RPMI8226 (cell line): ENCODE measurements around the gene PDZD2.
A peak's percentile ranks its signal among the peaks of the same experiment; 100 is the strongest.
"Not testable (repeated sequence)": the region's sequence is repeated elsewhere in the genome, so short reads cannot be mapped to it uniquely, and the experiment has no call there.

Experiments
- DNase-seq: peaks from one replicate; pipeline ENCODE4 v3.0.0-alpha.2; 2015

The PDZD2 gene

DNA sequence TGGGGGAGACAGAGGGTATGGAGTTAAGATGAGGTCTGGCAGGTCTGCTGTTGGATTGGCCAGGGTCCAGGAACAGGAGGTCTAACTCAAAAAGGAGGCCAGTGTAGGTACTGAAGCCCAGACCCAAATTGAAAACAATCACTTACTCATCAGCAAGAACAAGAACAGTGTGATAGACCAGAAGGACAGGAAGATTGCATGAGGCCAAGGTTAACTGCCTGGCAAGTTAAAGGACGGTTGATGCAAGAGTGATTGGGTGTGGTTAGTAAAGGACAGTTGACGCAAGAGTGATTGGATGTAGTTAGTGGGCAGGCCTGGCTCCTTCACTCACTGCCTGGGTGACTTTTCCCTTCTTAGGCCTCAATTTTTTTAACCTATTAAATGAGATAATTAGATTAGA lies 132.6 kb downstream of the PDZD2 start:
- DNase-seq = no peak

GRCh38 chr5:31776294-31776693 lies 137.4 kb downstream of the PDZD2 start:
- DNase-seq = not testable (repeated sequence)

DNA sequence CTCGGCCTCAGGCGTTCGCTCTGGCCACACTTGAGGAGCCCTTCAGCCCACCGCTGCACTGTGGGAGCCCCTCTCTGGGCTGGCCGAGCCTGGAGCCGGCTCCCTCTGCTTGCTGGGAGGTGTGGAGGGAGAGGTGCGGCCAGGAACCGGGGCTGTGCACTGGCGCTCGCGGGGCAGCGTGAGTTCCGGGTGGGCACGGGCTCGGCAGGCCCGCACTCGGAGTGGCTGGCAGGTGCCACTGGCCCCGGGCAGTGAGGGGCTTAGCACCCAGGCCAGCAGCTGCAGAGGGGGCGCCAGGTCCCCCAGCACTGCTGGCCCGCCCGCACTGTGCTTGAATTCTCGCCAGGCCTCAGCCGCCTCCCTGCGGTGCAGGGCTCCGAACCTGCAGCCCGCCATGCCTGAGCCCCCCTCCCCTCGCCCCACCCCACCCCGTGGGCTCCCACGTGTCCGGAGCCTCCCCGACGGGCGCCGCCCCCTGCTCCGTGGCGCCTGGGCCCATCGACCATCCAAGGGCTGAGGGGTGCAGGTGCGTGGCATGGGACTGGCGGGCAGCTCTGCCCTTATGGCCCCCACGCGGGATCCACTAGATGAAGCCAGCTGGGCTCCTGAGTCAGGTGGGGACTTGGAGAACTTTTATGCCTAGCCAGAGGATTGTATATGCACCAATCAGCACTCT lies 138.2 kb downstream of the PDZD2 start:
- no peak for DNase-seq

- no peak for DNase-seq
Observed at GRCh38 chr5:31781772-31782171, 142.8 kb downstream of the PDZD2 start.

DNA sequence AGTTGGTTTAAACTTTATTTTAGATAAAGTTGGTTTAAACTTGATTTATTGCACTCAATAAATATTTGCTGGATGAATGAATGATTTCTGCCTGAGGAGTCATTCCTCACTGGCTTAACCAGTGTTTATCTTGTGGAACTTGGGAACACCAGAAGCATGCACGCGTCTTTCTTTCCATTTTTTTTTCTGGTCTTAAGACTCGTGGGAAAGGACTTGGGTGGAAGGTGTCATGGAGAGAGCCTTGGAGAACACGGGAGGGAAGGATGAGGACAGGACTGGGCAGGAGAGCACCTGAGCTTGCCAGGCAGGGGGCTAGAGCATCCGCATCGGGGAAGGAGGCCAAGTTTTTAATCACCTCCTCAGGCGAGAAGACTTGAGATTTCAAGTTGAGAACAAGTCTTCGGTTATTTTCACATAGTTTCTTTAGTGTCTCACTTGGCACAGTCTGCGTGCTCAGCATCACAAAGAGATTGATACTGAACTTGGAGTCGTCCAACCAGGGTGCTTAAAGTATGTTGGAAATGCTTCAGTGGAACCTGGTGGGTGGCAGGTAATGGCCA lies 144.2 kb downstream of the PDZD2 start:
- no peak for DNase-seq

GRCh38 chr5:31783731-31784130 lies 144.8 kb downstream of the PDZD2 start:
- no peak for DNase-seq

GRCh38 chr5:31786090-31786631 lies 147.2 kb downstream of the PDZD2 start:
- DNase-seq = no peak

DNA sequence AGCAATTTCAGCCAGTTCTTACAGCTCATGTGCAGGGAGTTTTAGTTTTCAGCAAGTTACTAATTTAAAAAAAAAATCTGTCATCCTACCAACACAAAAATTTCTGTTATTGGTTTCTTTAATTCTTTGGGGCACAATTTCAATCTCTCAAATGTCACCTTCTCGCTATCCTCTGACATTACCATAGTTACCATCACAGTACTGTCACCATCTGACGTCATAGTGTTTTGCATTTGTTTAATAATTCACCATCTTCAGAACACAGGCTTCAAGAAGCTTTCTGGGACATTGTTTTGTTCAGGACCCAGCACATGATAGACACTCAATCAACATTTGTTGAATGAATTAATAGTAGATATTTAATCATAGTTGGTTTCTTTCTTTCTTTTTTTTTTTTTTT lies 155.1 kb downstream of the PDZD2 start:
- no peak for DNase-seq

DNA sequence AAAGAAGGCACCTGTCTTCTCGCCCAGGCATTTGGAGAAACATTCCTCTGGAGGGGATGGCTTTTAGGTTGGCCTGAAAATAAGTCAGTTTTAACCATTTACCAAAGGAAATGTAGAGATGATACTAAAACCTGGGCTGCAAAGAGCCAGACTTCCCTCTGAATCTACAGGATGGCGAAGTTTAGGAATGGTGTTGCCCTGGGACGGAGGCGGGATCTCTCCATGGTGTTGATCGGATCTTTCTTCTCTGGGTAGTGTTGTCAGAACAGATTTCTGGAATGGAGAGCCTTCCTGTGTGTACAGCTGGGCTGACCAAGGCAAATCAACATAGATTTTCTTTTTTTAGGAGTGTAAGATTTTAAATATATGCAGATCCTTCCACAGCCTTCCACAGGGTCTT lies 159.2 kb downstream of the PDZD2 start:
- DNase-seq = no peak

DNA sequence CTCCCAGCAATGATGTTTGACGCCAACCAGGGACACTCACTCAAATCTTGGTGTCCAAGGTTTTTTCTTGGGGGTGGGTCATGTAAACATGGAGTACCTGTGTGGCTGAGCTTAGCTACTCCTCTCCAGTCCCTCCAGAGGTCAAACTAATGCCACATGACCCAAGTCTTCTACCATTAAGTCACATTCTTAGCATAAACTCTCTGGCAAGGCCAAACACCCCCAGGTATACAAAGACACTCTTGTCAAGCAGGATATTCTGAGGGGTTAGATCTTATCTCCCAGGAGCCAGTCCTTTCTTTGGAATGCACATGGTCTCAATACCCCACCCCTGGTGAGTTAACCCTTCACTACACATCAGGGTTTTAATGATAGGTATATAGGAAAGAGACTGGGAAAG lies 161.4 kb downstream of the PDZD2 start:
- DNase-seq = no peak

DNA sequence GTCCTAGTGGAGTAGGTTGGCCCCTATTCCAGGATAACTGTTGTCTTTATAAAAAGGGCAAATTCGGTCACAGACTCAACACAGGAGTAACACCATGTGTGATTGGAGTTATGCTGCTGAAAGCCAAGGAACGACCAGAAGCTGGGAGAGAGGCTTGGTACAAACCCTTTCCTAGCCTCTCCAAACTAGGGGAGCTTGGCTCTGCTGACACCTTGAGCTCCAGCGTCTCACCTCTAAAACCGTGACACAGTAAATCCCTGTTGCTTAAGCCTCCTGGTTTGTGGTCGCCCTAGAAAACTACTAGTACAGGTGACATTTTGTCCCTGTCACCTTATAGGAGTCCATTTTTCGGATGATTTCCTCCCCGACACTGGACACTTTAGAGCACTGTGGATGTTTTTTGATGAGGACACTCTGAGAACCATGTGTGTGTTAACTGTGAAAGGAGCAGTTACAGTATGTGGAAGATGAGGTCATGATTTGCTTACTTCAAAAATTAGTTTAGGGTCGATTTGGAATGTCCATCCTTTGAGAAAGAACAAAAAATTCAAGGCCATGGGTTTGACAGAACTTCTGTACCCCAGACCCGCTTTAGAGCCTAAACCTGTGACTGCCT lies 167.0 kb downstream of the PDZD2 start:
- DNase-seq = no peak

DNA sequence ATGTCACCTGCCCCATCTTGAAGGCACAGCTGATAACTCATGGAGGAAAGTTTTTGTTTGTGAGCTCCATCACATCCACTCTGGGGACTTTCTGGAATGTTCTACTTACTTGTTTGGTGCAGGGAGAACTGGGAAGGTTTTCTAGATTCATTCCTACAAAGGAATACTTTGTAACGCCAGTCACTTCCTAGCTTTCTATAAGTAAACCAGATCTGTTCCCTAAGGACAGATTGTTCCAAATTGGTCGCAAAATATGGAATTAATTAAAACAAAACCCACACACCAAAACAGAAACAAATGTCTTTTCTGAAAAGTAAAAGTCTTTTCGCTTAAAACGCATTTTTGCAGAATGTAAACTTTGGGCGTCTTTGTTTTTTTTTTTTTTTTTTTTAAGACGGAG lies 167.6 kb downstream of the PDZD2 start:
- no peak for DNase-seq

DNA sequence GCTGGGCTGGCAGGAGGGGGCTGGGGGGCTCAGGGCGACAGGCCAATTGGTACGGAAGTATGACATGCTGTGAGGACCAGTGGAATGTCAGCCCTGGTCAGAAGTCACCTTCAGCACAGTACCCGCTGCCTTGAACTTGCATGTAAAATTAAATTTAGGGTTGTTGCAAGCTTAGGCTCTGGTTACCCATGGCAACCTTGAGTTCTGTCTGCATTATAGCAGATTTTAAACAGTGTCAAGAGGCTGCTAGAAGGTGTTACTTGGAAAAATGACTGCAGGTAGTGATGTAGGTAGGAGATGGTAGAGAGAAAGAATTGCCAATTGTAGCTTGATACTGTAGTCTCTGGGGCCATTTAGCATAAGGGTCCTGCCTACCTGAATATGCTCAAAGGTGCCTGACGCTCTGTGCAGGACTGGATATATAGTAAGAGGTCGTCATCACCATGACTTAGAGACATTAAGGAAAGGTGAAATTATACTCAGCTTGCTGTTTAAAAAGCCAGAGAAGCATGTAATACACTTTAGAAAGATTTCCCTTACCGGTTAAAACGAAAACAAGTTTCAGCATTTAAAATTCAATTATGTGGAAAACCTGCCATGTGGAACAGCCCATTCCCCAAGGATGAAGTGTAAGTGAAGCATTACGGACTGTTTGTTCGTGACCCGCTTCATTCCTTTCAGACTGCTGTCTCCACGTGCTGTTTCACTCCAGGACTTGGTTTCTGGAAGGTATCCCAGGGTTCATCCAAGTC lies 169.0 kb downstream of the PDZD2 start:
- DNase-seq = no peak

DNA sequence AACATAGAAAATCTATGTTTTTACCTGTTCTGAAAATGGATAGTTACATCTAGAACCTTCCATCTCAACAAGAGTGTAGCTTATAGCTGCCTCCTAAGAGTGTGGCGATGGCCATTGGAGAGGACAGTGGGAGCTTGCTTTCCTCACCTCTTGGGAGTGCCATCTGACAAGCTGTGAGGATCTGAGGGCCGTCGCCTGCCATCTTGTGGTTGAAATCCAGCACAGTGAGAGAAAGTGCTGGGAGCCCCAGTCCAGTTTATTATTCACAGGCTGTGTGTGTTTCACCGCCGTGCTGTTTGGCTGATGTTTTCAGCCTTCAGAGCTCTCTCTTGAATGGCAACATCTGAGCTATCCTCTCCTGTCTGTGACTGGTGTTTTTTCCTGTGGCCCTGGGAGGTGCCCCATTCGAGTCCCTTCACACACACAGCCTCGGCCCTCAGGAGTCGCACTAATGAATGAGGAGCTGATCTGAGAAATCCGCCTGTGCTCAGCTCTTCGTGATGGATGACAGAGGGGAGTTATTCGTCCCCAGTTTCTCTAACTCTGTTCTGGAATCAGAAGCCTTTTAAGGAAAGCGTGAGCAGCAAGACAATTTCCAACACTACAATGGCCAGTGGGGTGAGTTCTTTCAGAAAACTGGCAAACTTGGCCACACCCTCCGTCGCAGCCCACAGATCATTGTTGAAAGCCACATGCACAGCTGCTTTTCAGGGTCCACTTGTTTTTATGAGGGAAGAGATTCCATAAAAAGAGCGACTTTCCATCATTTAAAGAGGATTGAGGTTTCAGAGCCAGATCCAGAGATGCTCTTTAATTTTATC lies 170.3 kb downstream of the PDZD2 start:
- DNase-seq = peak; percentile 53

- no peak for DNase-seq
Observed at GRCh38 chr5:31811210-31811609, 172.3 kb downstream of the PDZD2 start.

GRCh38 chr5:31815376-31815775 lies 176.4 kb downstream of the PDZD2 start:
- no peak for DNase-seq

- no peak for DNase-seq
Observed at GRCh38 chr5:31819926-31820516, 181.1 kb downstream of the PDZD2 start.

DNA sequence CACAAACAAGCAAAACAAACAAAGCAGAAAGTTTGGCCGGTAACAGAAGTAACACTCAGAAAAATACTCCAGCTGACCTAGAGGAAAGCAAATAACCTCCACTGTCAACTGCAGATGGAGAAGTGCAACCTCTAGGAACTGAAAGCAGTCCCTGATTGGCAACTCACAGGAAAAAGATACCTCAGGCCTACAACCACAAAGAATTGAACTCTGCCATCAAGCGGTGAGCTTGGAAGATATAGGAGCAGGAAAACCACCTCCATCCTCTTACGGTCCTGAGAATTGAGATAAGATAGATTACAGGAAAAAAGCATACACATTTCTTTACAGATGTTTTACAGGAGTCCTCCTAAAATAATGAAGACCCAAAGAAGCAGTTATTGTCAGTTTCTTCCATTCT lies 184.5 kb downstream of the PDZD2 start:
- no peak for DNase-seq

DNA sequence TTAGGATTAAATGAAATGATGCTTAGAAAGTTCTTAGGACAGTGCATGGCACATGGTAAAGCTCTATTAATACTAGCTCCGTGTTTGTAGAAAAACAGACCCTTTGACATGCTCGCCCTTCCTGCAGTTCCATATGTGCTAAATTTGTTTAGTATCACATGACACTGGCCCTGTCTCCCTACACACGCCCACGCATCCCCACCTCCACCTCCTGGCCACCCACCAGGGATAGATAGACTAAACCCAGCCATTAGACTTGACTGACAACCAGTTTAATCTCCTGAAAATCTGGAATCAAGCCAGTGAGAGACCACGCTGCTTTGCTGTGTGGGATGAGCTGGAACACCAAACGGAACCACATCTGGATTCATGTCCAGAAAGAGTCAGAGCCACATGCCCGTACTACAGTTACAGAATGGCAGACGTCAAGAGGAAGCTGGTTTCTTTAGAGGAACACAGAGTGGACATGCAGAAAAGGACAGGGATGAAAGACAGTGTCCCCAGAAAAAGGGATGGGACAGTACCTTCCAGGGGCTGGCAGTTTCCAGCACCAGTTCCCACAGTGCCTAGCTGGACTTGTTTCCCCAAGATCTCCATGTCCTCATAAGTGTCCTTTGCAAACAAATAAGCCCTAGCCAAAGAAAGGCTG lies 186.1 kb downstream of the PDZD2 start:
- no peak for DNase-seq

GRCh38 chr5:31825518-31826068 lies 186.7 kb downstream of the PDZD2 start:
- peak; percentile 48 for DNase-seq

DNA sequence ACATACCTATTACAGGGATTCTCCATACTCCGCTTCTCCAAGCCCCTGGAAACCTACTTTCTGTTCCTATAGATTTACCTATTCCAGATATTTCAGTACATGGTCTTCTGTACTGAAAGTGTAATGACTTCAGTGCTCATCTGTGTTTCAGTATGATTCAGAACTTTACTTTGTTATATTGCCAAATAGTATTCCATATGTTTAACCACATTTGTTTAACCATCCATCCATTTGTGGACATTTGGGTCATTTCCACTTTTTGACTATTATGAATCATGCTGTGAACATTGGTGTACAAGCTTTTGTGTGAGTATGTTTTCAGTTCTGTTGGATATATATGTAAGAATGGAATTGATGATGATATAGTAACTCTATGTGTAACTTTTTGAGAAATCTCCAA lies 188.9 kb downstream of the PDZD2 start:
- DNase-seq = no peak
